GM12878 (cell line): ENCODE data around the gene MAML3. TPM values are rescaled to one million over a fixed set of nuclear protein-coding genes. Genes with fewer than 3 reads are reported as not detected.

Source experiments
- ATAC-seq: fragments of 200-7000 bp; cut with Tn5 transposase; 3 replicates; pipeline ENCODE4 v1.9.1; 2020; ENCODE audit warnings: mild to moderate bottlenecking, moderate library complexity
- BruUV-seq: library from RNA; stranded (reverse); fragments of 400-500 nt; replicated peaks from 2 replicates; lab custom pipeline; 2021; lab: Mats Ljungman, UMichigan
- CTCF ChIA-PET: fragments of 300-600 bp; sonication (Branson Sonifier 250); formaldehyde crosslinking; extraction: SDS; loops from one replicate; lab custom pipeline; 2021; ENCODE audit warnings: inconsistent platforms; lab: Yijun Ruan, JAX
- POLR2A ChIA-PET: fragments of 350-600 bp; formaldehyde crosslinking; extraction: SDS; loops from one replicate; lab custom pipeline; 2021; ENCODE audit warnings: inconsistent platforms; lab: Charles Lee
- RAD21 ChIA-PET: fragments of 300-600 bp; sonication (Branson Sonifier 250); formaldehyde crosslinking; loops from one replicate; lab custom pipeline; 2023; ENCODE audit warnings: antibody characterized with exemption; ENCODE audit not compliant: unreplicated experiment; lab: Charles Lee
- SMC1A ChIA-PET: fragments of 300-600 bp; sonication (Branson Sonifier 250); formaldehyde crosslinking; loops from one replicate; lab custom pipeline; 2023; ENCODE audit not compliant: unreplicated experiment, uncharacterized antibody; lab: Charles Lee
- DNase-seq: peaks from one replicate; pipeline ENCODE4 v3.0.0-alpha.2; 2011; ENCODE audit warnings: low read depth, low spot score
- FAIRE-seq: peaks from 3 replicates; lab custom pipeline; 2011; peaks lifted over from hg19 to GRCh38; lab: Jason Lieb, UNC
- H2AFZ ChIP-seq: 2 replicates; pipeline ENCODE4 v1.6.0; 2011; ENCODE audit warnings: low read depth, low read length, control low read depth; ENCODE audit not compliant: control insufficient read depth
- H3K27ac ChIP-seq: 2 replicates; pipeline ENCODE4 v1.5.1; 2011; ENCODE audit warnings: control low read depth; ENCODE audit not compliant: control insufficient read depth, insufficient read depth
- H3K27me3 ChIP-seq, 2 experiments: replicated peaks in 1 of 2; 2 replicates each; pipeline versions ENCODE4 v1.6.0 to v1.6.1; 2011; ENCODE audit warnings: low read length in 1 of 2; ENCODE audit not compliant: control insufficient read depth in 2 of 2, insufficient read depth in 2 of 2
- H3K36me3 ChIP-seq, 2 experiments: 2 replicates each; pipeline ENCODE4 v1.5.1; 2011; ENCODE audit warnings: low read length in 1 of 2; ENCODE audit not compliant: control insufficient read depth in 2 of 2, insufficient read depth in 2 of 2
- H3K4me1 ChIP-seq: 2 replicates; pipeline ENCODE4 v1.6.1; 2011; ENCODE audit warnings: mild to moderate bottlenecking, low read length, moderate library complexity, mixed read lengths; ENCODE audit not compliant: control insufficient read depth, insufficient read depth
- H3K4me2 ChIP-seq: 2 replicates; pipeline ENCODE4 v1.6.0; 2011; ENCODE audit warnings: control low read depth; ENCODE audit not compliant: control insufficient read depth, insufficient read depth
- H3K4me3 ChIP-seq: fragments of 200-600 bp; sonication (generic); 2 replicates; pipeline ENCODE4 v1.5.1; 2016
- H3K79me2 ChIP-seq: 2 replicates; pipeline ENCODE4 v1.6.0; 2011; ENCODE audit warnings: low read length; ENCODE audit not compliant: control insufficient read depth, insufficient read depth
- H3K9ac ChIP-seq: 2 replicates; pipeline ENCODE4 v1.8.0; 2011; ENCODE audit warnings: low read length, control low read depth, mixed read lengths; ENCODE audit not compliant: control insufficient read depth, insufficient read depth
- H3K9me3 ChIP-seq: replicated peaks from 3 replicates; pipeline ENCODE4 v1.5.1; 2011; ENCODE audit warnings: mild to moderate bottlenecking, low read length; ENCODE audit not compliant: control insufficient read depth, insufficient read depth
- H4K20me1 ChIP-seq: 2 replicates; pipeline ENCODE4 v1.6.0; 2011; ENCODE audit not compliant: control insufficient read depth, insufficient read depth
- ATF7 ChIP-seq: fragments of 450-650 bp; IDR thresholded peaks from 2 replicates; pipeline ENCODE4 v1.6.1; 2016; ENCODE audit warnings: low read depth, mild to moderate bottlenecking
- CHD4 ChIP-seq: fragments of 200-600 bp; sonication (generic); IDR thresholded peaks from 2 replicates; pipeline ENCODE4 v1.6.1; 2016; ENCODE audit warnings: mild to moderate bottlenecking
- EGR1 ChIP-seq, 2 experiments: IDR thresholded peaks; 1 replicate in 1 of 2; 2 replicates in 1 of 2; pipeline ENCODE4 v1.6.1; 2011 to 2012; ENCODE audit warnings: low read depth in 2 of 2, low read length in 2 of 2, borderline replicate concordance in 1 of 2, mild to moderate bottlenecking in 1 of 2, moderate library complexity in 1 of 2
- EP300 ChIP-seq, 2 experiments: fragments of 150-350 bp in 1 of 2; IDR thresholded peaks; 2 replicates each; pipeline ENCODE4 v1.6.1; 2011 to 2012; ENCODE audit warnings: low read depth in 2 of 2, low read length in 2 of 2, borderline replicate concordance in 1 of 2, improper control_type of control experiment in 1 of 2, inconsistent platforms in 1 of 2; ENCODE audit not compliant: control insufficient read depth in 1 of 2
- IKZF2 ChIP-seq, 2 experiments: fragments of 450-650 bp; IDR thresholded peaks; 2 replicates each; pipeline ENCODE4 v1.6.1; 2017; ENCODE audit warnings: mild to moderate bottlenecking in 2 of 2, moderate library complexity in 2 of 2
- JUNB ChIP-seq: IDR thresholded peaks from 2 replicates; pipeline ENCODE4 v1.6.1; 2016; ENCODE audit warnings: antibody characterized with exemption, mild to moderate bottlenecking
- KAT2A ChIP-seq: conservative IDR thresholded peaks from 2 replicates; pipeline ENCODE4 v1.6.1; 2011; ENCODE audit warnings: low read depth, low read length; ENCODE audit not compliant: control insufficient read depth
- NR2C1 ChIP-seq: fragments of 450-650 bp; IDR thresholded peaks from 2 replicates; pipeline ENCODE4 v1.6.1; 2017; ENCODE audit warnings: antibody characterized with exemption, mild to moderate bottlenecking, moderate library complexity
- POLR2A ChIP-seq: IDR thresholded peaks from 2 replicates; pipeline ENCODE4 v1.6.1; 2011; ENCODE audit warnings: low read depth, mild to moderate bottlenecking, low read length
- RUNX3 ChIP-seq: IDR thresholded peaks from 2 replicates; pipeline ENCODE4 v1.6.1; 2012; ENCODE audit warnings: low read length, inconsistent platforms
- ZNF274 ChIP-seq: IDR thresholded peaks from one replicate; pipeline ENCODE4 v1.8.0; 2011; ENCODE audit not compliant: insufficient read length, insufficient read depth
- WGBS: methylation state at CpG from one replicate; pipeline ENCODE4 v1.1.6; 2016; ENCODE audit warnings: low lambda C conversion rate; ENCODE audit not compliant: insufficient replicate concordance, insufficient coverage; ENCODE audit errors: missing lambda C conversion rate; 5-methylcytosine and 5-hydroxymethylcytosine counted together
- in situ Hi-C: fragments of 300-500 bp; cut with MboI; formaldehyde crosslinking; loops from 9 replicates; pipeline ENCODE4 v1.14.3; 2018; ENCODE audit warnings: mixed read lengths
- intact Hi-C: fragments of 100-400 bp; cut with micrococcal nuclease; formaldehyde crosslinking; loops from one replicate; pipeline ENCODE4 v1.14.2; 2022; ENCODE audit not compliant: unreplicated experiment
- polyA plus RNA-seq, 11 experiments: library from polyadenylated mRNA; depleted of rRNA in 4 of 11; unstranded in 6 of 11; stranded (reverse) in 5 of 11; fragments of >200 nt; fragmentation: Nextera tagmentation in 4 of 11; fragmentation: Illumina TruSeq in 1 of 11; extraction: Ambion mirVana in 4 of 11; extraction: Trizol in 1 of 11; gene quantifications; 1 replicate in 1 of 11; 2 replicates in 10 of 11; pipeline versions ENCODE4 v1.2.1 to v1.2.3, GENCODE V29; 2011 to 2016; ENCODE audit warnings: inconsistent platforms in 2 of 11, missing spikeins in 2 of 11, low read depth in 1 of 11
- total RNA-seq, 4 experiments: library from RNA; depleted of rRNA in 3 of 4; stranded (reverse); fragments of >200 nt in 3 of 4; fragmentation: Illumina TruSeq in 1 of 4; extraction: Trizol in 1 of 4; gene quantifications; 2 replicates each; pipeline versions ENCODE4 v1.2.1 to v1.2.3, GENCODE V29; 2013 to 2021
- TF ChIP-seq, protein P1 (sequence below): fragments of 450-650 bp; conservative IDR thresholded peaks from 2 replicates; pipeline ENCODE4 v1.6.1; 2017; ENCODE audit warnings: mild to moderate bottlenecking, moderate library complexity

MAML3 gene
- total and polyA plus RNA-seq, 10 of the 15 experiments (the other 5 are each of a cell fraction or from before 2014, with no cell fraction given): under 0.01 to 0.53 (median 0.06) TPM; not detected in 2

DNA sequence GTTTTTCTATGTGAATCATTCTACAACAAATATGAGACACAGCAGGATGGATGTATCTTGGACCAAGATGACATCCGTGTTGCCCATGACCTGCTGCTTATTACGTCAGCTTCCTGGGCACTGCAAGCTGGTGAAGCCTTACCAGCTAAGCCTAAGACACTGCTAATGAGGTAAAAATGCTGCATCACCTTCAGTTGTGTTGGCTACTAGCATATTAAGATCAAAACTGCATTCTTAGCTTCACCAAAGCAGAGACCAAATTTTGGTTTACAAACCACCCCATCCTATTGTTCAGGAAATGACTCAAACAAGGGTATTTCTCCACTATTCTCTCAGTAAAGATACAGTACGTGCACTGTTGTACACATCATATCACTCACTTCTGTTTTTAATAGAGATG is 50.3 kb downstream of the MAML3 start (continued):
- TF ChIP-seq IKZF2 (IDR thresholded peaks at IDR 0.05) (peak in 1 of 2 experiments; percentile 39; a peak in 1 of 4 replicates), RUNX3 (peak; percentile 76), ATF7 (0 out of 2 replicates have a peak, but pooled peaks have one; percentile 24), JUNB (peak; percentile 76), ZNF274 (no peak)
- TF ChIP-seq, protein P1, sequence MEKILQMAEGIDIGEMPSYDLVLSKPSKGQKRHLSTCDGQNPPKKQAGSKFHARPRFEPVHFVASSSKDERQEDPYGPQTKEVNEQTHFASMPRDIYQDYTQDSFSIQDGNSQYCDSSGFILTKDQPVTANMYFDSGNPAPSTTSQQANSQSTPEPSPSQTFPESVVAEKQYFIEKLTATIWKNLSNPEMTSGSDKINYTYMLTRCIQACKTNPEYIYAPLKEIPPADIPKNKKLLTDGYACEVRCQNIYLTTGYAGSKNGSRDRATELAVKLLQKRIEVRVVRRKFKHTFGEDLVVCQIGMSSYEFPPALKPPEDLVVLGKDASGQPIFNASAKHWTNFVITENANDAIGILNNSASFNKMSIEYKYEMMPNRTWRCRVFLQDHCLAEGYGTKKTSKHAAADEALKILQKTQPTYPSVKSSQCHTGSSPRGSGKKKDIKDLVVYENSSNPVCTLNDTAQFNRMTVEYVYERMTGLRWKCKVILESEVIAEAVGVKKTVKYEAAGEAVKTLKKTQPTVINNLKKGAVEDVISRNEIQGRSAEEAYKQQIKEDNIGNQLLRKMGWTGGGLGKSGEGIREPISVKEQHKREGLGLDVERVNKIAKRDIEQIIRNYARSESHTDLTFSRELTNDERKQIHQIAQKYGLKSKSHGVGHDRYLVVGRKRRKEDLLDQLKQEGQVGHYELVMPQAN: no peak
- TF ChIP-seq, all 136 proteins: peak for 5

DNA sequence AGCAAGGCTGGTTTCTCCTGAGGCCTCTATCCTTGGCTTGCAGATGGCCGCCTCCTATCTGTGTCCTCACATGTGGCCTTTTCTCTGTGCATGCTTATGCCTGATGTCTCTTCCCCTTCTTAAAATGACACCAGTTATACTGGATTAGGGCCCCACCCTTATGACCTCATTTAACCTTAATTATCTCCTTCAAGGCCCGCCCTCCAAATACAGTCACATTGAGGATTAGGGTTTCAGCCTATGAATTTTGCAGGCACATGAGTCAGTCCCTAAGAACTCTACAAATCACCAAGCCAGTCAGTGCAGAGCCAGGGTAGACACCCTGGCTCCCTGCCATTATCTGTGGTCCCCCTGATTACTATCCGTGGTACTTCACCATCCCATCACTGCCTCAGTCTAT is 51.6 kb downstream of the MAML3 start:
- FAIRE-seq: no peak
- POLR2A ChIA-PET: no interaction called here

More for the DNA sequence above, 51.6 kb downstream of the MAML3 start:
- no peak for ATAC-seq
- Histone ChIP-seq H2AFZ (no peak overlapping the region), H3K4me2 (no peak overlapping the region), H3K9me3 (no peaks in the 10 kb centered on the region; the same call in 2 of the 3 replicates), H3K4me1 (no peaks in the 10 kb centered on the region), H3K27ac (no peak overlapping the region), H3K36me3 (no peaks in the 10 kb centered on the region), H3K4me3 (no peak overlapping the region), H3K9ac (no peak overlapping the region), H3K79me2 (no peaks in the 10 kb centered on the region), H4K20me1 (no peaks in the 10 kb centered on the region), H3K27me3 (peaks cover 0 to 4% of the 10 kb centered on the region in 2 experiments; a peak in 1 of 4 replicates)
- WGBS: 39% methylated on average over 3 of the region's 3 CpGs
- SMC1A ChIA-PET: no interaction called here
- CTCF ChIA-PET: no interaction called here
- BruUV-seq: no TSS peak
- in situ Hi-C loops: no loop called here
- no peak for DNase-seq
- intact Hi-C loops: no loop called here
- TF ChIP-seq EGR1 (IDR thresholded peaks at IDR 0.05; ENCODE audit: borderline replicate concordance in 1 of 2, low read depth in 2 of 2, low read length in 2 of 2): no peak
- TF ChIP-seq POLR2A: no peak
- TF ChIP-seq EP300 (IDR thresholded peaks at IDR 0.05; ENCODE audit: borderline replicate concordance in 1 of 2, control insufficient read depth in 1 of 2, low read depth in 2 of 2, low read length in 2 of 2): no peak
- TF ChIP-seq NR2C1: no peak
- no peak for TF ChIP-seq KAT2A
- TF ChIP-seq CHD4: no peak
- RAD21 ChIA-PET: no interaction called here
